HG03432 (cell line): ENCODE results near the gene TUBGCP3.
"Not testable (repeated sequence)": the region's sequence is repeated elsewhere in the genome, so short reads cannot be mapped to it uniquely, and the experiment has no call there.

Experiments used
- ATAC-seq: cut with Tn5 transposase; IDR thresholded peaks from one replicate; pipeline ENCODE4 v1.9.1; 2021; ENCODE audit warnings: mild to moderate bottlenecking, moderate library complexity; ENCODE audit not compliant: unreplicated experiment

TUBGCP3 gene

DNA sequence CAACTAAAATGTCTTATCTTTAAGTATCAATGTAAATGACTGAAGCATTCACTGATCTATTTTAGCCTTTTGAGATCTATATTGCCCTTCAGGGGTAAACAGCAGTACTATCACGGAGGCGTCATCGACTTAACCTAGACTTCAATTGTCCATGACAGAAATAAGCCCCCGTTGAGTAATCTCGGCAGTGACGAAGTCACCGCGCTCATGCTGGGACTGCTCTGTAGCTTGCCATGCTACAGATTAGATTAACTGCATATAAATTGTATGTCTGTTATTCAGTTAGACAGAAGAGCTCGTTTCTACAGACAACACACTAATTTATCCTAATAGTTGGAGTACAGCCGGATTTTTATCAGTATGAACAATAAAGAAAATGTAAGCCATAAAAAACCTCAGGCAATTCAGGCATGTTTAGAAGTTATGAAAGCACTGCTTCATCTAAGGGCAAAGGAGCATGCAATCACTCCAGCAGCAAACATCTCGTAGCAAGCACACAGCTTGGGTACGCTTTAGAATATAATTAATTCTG is 56.6 kb downstream of the TUBGCP3 start:
- no peak for ATAC-seq

DNA sequence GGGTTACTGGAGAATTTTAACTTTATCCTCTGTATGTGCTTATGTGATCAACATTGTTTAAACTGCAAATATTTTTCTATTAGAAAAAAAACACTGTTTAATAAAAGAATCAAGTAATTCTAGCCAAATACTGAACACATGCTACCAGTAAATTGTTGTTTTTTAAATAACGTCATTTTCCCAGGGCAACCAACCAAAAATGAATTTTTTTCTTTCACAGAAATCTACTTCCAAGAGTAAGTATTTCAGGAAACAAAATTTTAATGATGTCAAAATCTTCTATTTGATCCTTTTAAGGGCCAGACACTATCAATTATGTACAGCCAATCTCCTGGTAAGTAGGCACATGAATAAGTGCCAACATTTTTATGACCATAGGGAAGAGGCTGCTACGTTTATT is 57.1 kb downstream of the TUBGCP3 start:
- ATAC-seq: no peak

- ATAC-seq: no peak
These were observed 58.7 kb downstream of the TUBGCP3 start for GRCh38 chr13:112529216-112529615.

DNA sequence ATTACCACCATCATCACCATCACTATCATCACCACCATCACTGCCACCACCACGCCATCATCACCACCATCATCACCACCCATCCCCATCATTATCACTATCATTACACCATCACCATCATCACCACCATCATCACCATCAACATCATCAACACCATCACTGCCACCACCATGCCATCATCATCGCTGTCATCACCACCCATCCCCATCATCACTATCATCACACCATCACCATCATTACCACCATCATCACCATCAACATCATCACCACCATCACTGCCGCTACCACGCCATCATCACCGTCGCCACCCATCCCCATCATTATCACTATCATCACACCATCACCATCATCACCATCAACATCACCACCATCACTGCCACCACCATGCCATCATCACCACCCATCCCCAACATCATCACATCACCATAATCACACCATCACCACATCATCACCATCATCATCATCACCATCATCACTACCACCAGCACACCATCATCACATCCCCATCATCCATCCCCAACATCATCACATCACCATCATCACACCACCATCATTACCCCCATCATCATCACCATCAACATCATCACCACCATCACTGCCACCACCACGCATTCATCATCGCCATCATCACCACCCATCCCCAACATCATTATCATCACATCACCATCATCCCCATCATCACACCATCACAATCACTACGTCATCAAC is 61.7 kb downstream of the TUBGCP3 start:
- no peak for ATAC-seq

DNA sequence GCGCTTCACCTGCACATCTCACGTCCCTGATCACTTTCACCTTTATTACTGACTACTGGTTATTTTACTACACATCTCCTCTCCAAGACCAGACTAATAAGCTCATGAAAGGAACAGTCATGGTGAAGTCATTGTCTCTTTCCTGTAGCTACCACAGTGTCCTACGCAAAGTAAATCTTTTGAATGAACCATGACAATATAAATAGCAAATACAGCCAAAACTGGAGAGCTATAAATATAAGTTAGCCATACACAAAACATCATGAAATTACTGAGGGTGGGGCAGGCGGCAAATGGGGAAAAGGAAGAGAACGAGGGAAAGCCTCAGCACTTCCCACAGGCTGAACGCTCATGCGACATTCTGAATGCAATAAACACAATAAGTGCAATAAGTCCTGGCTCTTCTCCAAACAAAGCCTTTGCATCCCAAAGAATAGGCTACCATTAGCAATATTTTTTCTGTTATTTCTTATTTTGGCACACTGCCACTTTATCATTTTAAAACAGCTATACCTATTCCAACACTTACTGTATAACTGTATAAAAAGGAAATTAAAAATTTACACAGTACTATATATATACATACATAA is 62.5 kb downstream of the TUBGCP3 start:
- no peak for ATAC-seq

DNA sequence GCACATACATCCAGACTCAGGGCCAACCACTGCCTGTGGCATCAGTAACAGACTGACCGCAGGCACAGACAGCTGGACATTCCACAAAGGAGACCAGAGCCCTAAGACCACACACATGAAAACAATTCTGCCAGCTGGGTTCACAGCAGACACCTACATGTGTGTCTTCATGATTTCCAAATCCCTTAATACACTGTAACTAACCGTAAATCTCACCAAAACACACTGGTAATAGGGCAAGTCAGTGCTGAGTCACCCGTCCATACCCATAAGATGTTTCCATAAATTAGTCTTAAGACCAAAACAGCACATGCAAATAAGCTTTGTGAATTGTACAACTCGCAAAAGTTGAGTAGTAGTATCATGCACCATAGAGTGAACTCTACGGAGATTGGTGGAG is 65.4 kb downstream of the TUBGCP3 start:
- no peak for ATAC-seq

- no peak for ATAC-seq
These were observed 66.8 kb downstream of the TUBGCP3 start for GRCh38 chr13:112521073-112521685.

DNA sequence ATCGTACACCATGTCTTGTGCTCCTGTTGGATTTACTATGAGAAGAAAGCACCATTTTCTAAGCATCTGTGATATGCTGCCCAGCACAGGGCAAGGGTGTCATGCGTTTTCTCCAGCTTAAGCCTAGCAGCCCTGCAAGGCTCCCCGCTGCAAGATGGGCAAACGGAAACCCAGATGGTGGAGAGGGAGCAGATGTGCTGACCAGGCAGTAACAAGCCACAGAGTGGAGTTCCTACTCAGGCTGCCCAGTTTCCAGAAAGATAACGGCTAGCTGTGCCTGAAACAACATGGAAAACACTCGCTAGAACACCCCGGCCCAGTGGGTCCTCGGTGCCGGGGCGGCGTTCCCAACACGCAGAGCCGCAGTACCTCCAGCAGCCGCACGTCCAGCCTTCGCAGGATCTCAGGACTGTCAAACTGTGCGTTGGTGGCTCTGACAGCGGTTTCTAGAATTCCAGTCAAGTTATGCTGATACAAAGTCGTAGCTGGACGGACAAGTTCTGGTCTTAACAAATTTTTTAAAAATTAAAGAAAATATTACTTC is 68.4 kb downstream of the TUBGCP3 start:
- no peak for ATAC-seq

GRCh38 chr13:112516218-112516617 is 71.7 kb downstream of the TUBGCP3 start:
- no peak for ATAC-seq

DNA sequence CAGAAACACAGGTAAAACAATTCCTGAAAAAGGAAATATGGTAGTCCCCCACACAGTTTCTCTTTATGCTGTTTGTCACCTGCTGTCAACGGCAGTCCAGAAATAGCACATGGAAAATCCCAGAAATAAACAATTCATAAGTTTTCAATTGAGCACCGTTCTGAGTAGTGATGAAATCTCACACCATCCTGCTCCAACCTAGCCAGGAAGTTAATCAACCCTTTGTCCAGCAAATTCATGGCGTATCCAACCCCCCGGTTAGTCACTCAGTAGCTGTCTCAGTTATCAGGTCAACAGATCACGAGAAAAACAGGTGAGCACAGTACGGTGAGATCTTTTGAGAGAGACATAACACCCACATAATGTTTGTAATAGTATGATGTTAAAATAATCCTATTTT is 74.2 kb downstream of the TUBGCP3 start:
- ATAC-seq: no peak

DNA sequence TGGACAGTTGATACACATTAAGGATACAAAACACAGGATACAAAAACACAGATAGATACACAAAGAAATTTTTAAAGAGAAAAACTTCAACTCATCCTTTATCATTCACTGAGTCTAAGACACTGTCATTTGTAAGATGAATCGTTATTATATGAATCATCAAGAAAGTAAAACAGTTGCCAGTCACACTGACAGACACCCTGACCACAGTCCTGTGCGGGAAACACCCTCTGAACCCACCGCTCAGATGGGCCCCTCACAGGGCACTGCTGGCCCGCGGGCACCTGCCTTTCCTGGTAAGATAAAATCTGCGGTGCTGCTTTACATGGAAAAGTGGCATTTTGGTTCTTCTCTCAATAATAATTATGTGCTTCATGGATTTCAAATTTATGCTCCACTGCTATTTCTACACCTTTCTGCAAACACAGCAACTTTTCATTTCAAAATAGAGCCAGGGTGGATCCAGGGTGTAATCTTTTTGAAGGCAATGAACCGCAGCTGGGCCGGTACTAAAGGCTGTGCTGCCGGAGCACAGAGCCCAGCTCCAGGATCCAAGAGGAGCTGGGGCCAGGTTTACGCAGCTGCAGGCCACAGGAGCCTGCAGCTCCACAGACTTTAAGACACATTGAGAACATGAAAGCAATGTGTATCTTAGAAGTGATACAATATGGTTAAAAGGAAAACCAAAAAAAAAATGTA is 76.8 kb downstream of the TUBGCP3 start:
- ATAC-seq: no peak

GRCh38 chr13:112510002-112510780 is 77.8 kb downstream of the TUBGCP3 start:
- ATAC-seq: no peak

DNA sequence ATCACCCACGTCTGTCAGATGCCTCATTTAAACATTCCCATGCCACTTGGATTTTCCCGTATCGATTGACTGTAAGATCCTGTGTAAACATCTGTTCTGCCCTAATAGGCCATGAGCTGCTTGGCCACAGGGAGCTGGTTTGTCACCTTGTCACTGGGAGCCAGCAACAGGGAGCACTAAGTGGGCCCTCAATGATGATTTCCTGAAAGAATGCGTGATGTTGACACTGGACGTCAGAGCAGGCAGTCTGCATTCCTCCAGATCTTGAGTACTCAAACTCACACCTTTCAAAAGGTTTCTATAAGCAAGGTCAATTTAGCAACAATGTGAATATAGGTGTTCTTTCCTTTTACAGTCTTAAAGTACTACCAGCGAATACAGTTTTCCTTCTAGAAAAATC is 78.8 kb downstream of the TUBGCP3 start:
- ATAC-seq: no peak

- no peak for ATAC-seq
These were observed 81.9 kb downstream of the TUBGCP3 start for GRCh38 chr13:112506046-112506445.

GRCh38 chr13:112496166-112496565 is 91.8 kb downstream of the TUBGCP3 start:
- ATAC-seq: no peak

GRCh38 chr13:112495465-112495864 is 92.5 kb downstream of the TUBGCP3 start:
- ATAC-seq: no peak

GRCh38 chr13:112489199-112489598 is 98.8 kb downstream of the TUBGCP3 start:
- no peak for ATAC-seq

DNA sequence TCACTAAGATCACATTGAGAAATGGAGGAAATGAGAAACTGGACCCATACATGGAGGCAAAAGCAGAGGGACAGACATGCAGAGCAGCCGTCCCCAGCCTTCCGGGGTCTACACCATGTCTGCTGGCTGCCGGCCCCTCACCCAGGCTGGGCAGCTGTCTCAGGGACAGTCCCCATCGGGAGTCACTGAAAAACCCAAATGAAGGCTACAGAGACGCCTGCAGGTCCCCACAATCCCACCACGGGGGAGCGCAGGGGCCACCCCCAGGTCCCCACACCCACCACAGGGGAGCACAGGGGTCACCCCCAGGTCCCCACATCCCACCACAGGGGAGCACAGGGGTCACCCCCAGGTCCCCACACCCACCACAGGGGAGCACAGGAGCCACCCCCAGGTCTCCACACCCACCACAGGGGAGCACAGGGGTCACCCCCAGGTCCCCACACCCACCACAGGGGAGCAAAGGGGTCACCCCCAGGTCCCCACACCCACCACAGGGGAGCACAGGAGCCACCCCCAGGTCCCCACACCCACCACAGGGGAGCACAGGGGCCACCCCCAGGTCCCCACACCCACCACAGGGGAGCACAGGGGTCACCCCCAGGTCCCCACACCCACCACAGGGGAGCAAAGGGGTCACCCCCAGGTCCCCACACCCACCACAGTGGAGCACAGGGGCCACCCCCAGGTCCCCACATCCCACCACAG is 99.5 kb downstream of the TUBGCP3 start:
- ATAC-seq: not testable (repeated sequence)

DNA sequence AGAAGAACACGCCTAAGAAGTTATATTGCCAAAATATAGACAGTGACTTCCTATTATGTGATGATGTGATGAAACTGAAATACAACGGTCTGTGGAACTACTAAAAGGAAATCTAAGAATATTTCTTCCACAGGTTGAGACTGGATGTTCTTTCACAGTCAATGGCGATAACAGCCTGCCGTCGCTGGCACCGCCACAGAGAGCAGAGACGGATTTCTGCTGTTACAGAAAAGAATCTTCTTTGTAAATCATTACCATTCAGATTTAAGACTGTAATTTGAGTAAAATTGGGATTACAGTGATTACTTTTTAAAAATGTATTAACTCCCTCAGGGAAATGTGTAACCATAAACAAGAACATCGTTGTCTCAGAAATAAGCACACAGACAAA is 100.8 kb downstream of the TUBGCP3 start:
- ATAC-seq: no peak
